ENCODE measurements around the gene DPPA3. TPM values are rescaled to one million over a fixed set of nuclear protein-coding genes. Genes with fewer than 3 reads are reported as not detected.

The DPPA3 gene
- total RNA-seq, 4 donors from 2014 or later = not detected

DNA sequence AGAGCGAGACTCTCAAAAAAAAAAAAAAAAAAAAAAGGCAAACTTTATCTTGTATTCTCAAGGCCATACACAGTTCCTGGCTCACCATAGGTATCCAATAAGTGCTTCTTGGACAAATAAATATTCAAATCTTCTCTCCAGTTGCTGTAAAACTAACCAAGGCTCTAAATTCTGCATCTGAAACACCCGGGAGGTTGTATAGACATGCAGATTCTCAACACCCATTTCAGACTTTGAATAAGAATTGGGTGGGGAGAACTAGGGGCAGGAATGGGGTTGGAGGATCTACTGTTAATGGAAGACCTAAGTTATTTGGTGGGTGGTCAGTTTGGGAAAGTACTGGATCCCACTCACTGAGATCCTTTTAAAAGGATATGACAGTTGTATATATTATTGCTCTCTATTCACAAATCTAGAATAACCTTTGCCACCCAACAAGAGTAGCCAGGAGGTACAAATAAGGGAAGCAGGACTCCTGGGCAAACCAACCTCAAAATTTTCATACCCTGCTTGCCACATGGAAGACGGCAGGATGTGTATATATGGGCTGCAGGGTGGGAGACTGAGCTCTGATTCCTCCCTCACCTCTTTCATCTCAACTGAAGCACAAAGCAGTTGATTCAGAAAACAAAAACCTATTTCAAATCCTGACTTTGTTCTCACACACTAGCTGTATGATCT, 16.5 kb upstream of the DPPA3 start:
- no peak overlapping the region for H3K27ac ChIP-seq
- no peak for DNase-seq
- no peaks in the 10 kb centered on the region for H3K4me1 ChIP-seq
- no peaks in the 10 kb centered on the region for H3K9me3 ChIP-seq
- no peaks in the 10 kb centered on the region for H3K27me3 ChIP-seq
- no peak overlapping the region for H3K4me3 ChIP-seq
- H3K36me3 ChIP-seq = no peaks in the 10 kb centered on the region
- TF ChIP-seq POLR2A (IDR thresholded peaks at IDR 0.05) = no peak
- TF ChIP-seq, protein P1, sequence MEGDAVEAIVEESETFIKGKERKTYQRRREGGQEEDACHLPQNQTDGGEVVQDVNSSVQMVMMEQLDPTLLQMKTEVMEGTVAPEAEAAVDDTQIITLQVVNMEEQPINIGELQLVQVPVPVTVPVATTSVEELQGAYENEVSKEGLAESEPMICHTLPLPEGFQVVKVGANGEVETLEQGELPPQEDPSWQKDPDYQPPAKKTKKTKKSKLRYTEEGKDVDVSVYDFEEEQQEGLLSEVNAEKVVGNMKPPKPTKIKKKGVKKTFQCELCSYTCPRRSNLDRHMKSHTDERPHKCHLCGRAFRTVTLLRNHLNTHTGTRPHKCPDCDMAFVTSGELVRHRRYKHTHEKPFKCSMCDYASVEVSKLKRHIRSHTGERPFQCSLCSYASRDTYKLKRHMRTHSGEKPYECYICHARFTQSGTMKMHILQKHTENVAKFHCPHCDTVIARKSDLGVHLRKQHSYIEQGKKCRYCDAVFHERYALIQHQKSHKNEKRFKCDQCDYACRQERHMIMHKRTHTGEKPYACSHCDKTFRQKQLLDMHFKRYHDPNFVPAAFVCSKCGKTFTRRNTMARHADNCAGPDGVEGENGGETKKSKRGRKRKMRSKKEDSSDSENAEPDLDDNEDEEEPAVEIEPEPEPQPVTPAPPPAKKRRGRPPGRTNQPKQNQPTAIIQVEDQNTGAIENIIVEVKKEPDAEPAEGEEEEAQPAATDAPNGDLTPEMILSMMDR (IDR thresholded peaks at IDR 0.05) = no peak

DNA sequence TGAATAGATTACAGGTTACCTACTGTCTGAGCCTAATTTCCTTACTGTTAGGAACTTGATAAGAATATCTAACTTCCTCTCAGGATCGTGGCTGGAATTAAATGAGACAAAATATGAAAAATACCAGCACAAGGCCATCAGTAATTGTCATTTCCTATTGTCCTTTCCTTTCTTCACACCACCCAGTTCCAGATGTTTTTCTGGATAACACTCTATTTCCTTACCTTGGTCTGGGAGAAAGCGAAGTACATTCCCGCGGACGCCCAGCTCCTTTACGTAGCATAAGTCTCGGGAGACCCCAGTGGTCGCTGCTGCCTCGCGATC, 16.0 kb upstream of the DPPA3 start:
- no peak for TF ChIP-seq POLR2A (IDR thresholded peaks at IDR 0.05)
- TF ChIP-seq, protein P1 (IDR thresholded peaks at IDR 0.05) = no peak
- DNase-seq = no peak
- H3K4me3 ChIP-seq = no peak overlapping the region
- no peaks in the 10 kb centered on the region for H3K9me3 ChIP-seq
- no peaks in the 10 kb centered on the region for H3K36me3 ChIP-seq
- no peak overlapping the region for H3K27ac ChIP-seq
- no peaks in the 10 kb centered on the region for H3K27me3 ChIP-seq
- H3K4me1 ChIP-seq = no peaks in the 10 kb centered on the region

DNA sequence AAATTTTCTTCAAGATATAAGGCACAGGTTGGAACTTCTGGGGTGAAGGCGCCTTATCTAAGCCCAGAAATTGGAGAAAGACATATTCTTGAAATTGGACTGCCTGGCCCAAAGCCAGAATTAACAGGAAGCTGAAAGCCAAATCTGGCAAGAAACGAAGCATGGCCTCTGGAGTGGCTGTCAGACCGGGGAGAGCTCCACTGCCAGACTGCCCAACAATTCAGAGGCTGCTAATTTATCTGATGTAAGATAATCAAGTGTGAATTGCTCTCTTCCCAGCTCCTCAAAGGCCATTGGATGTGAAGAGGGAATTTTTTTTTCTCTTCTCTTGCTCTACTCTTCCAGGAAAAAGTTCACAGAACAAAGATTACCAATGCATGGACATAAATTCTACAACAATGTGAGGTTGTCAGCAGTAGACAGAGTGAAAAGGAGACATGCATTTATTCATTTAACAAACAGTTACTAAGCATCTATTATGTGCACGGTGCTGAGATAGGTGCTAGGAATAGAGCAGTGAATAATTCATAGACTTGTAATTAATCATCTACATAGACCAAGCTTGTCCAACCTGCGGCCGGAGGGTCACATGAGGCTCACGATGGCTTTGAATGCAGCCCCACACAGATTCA, 15.6 kb upstream of the DPPA3 start, which contains the start of gene GDF3:
Gene GDF3 (minus strand): TSS at position 210 of the 632 bp plus-strand sequence. CDS start 47 bp downstream, at position 163.
- H3K9me3 ChIP-seq = no peaks in the 10 kb centered on the region
- no peaks in the 10 kb centered on the region for H3K27me3 ChIP-seq
- DNase-seq = no peak
- no peak within 1 kb of the TSS for H3K4me3 ChIP-seq
- TF ChIP-seq POLR2A (IDR thresholded peaks at IDR 0.05) = no peak
- TF ChIP-seq, protein P1 (IDR thresholded peaks at IDR 0.05) = no peak
- no peaks in the 10 kb centered on the region for H3K4me1 ChIP-seq
- H3K36me3 ChIP-seq = no peaks in the 10 kb centered on the region
- no peak within 1 kb of the TSS for H3K27ac ChIP-seq

DNA sequence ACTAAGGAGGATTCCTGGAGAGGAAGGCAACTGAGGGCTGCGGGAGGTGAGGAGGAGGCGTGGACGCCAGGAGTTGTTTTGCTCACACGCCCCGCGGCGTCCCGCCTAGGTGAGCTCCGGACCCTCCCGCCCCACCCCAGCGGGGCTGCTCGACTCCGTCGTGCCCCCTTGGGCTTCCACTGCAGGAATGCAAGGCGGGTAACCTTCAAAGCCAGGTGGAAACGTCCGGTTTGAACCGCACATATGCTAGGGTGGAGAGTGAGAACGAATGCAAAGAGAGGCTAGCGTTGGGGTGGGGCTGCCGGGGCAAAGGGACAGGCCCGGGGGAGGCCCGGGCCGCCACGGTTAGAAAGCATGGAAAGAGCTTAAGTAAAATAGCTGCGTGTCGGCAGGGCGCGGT, 5.4 kb upstream of the DPPA3 start:
- no peak for TF ChIP-seq POLR2A (IDR thresholded peaks at IDR 0.05)
- TF ChIP-seq, protein P1 (IDR thresholded peaks at IDR 0.05) = no peak
- Histone ChIP-seq H3K9me3 (no peaks in the 10 kb centered on the region), H3K36me3 (no peaks in the 10 kb centered on the region), H3K4me3 (no peak overlapping the region), H3K27me3 (no peaks in the 10 kb centered on the region), H3K4me1 (no peaks in the 10 kb centered on the region), H3K27ac (no peak overlapping the region)
- no peak for DNase-seq

DNA sequence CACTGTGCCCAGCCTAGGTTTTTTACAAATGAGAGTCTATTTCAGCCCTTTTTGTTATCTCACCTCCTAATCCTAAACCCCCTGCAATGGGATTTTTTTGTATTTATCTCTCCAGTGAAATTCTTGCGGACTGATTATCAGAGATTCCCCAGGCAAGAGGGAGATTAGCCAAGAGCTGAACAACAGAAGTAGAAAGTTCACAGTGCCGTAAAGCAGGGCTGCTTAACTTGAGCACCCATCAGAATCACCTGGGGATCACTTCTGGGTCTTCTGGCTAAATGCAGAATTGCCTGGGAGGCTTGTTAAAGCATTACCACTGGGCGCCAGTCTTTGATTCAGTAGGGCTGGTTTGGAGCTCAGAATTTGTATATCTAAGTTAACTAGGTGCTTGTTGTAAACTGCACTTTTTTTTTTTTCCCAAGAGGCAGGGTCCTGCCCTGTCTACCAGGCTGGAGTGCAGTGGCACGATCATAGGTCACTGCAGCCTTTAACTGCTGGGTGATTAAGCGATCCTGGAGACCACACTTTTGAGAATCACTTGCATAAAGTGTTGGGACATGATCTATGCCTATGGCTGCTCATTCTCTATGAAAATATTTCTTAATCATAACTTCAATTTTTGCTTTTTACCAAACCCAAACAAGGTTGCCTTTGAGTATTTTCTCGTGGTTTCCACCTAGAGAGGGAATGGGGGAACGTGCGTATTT, 1.1 kb upstream of the DPPA3 start:
- no peaks in the 10 kb centered on the region for H3K27me3 ChIP-seq
- DNase-seq = no peak
- no peaks in the 10 kb centered on the region for H3K36me3 ChIP-seq
- no peaks in the 10 kb centered on the region for H3K4me1 ChIP-seq
- H3K9me3 ChIP-seq = no peaks in the 10 kb centered on the region
- TF ChIP-seq POLR2A (IDR thresholded peaks at IDR 0.05) = no peak
- no peak overlapping the region for H3K4me3 ChIP-seq
- H3K27ac ChIP-seq = no peak overlapping the region

DNA sequence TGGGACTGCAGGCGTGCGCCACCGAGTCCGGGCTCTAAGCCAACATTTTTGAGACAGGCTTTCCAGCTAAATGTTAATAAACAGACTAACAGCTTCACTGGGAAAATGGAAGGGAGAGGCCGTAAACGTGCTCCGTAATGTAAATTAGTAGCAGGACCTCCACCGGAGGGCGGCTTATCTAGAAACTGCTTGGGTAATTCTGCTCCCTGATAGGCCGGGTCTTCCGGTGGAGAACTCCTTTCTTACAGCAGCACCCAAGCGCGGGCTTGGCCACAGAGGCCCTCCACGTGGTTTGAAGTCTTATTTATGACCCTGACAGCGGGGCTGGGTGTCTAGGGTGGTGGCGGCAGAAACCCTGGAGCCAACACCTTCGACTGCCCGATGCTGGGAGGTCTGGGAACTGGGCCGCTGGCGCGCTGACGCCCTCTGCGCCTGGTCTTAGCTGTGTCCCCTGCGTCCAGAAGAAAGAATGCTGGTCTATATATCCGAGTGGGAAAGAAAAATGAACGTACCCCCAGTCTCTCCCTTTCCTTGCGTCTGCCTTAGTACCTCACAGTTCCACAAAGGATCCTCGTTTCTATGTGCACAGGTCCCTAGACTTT, 1.7 kb downstream of the DPPA3 start:
- TF ChIP-seq, protein P1 (IDR thresholded peaks at IDR 0.05) = no peak
- no peak for TF ChIP-seq POLR2A (IDR thresholded peaks at IDR 0.05)
- no peak for DNase-seq
- Histone ChIP-seq H3K9me3 (no peaks in the 10 kb centered on the region), H3K4me3 (no peak overlapping the region), H3K27ac (no peak overlapping the region), H3K36me3 (no peaks in the 10 kb centered on the region), H3K4me1 (no peaks in the 10 kb centered on the region), H3K27me3 (no peaks in the 10 kb centered on the region)
